ENCODE data around the gene LAMA4.
A peak's percentile ranks its signal among the peaks of the same experiment; 100 is the strongest.

Gene LAMA4

DNA sequence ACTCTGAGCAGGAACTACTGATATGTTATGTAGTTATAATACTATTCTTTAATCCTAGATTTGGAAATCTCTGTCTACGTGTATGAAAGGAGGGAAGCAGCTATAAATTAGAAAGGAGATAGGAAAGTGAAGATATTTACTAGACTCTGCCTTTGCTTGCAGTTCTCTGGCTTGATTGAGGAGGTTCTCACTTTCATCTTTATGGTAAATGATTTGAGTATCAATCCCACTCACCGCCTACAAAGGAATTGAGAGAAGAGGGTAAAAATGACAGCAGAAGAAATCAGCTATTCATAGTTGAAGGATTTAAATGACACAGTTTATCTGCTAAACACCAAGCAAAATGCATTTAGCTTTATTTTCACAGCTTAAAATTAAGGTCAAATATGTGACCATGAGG is 99.7 kb downstream of the LAMA4 start:
- DNase-seq, result no peak

GRCh38 chr6:112153926-112154607 is 100.3 kb downstream of the LAMA4 start:
- no peak for DNase-seq

DNA sequence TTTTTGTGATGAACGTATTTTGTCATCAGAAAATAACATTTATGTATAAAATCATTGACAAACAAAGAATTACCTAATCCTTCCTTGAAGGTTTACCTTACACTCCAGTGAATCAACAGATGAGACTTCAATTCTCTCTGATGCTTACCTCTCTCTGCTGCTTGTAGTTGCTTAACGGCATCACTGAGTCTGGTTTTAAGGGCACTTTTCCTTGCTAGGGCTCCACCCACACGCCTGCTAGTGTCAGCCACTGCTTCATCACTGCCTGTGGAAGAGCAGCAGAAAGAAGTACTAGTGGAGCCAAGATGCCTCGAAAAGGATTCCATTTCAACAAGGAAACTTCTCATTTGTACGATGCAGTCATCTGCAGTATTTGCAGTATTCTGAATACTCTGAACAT is 104.0 kb downstream of the LAMA4 start:
- no peak for DNase-seq

DNA sequence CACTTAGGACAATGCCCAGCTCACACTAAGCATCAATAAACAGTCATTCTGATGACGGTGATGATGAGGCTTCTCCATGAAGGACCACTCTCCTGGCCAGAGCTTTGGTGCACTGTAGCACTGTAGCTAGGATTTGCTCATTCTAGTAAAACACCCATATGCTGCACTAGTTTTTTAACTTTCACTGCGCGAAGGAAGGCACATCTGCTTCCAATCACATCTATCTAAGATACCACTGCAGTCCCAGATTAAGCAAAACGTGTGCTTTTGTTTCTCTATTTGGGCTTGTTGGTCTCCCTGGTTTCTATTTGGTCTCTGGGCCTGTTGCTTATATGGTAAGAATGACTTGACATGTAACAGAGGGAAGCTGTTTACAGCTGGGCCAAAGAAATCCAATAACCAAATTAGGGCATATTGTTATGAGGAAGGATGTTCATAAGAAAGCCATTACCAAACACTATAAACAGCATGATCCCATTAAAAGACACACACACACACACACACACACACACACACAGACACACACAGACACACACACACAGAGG is 104.6 kb downstream of the LAMA4 start:
- DNase-seq, result no peak

GRCh38 chr6:112149236-112149635 is 105.1 kb downstream of the LAMA4 start:
- DNase-seq, result no peak

- DNase-seq, result no peak
Measured at GRCh38 chr6:112148103-112148502, 106.3 kb downstream of the LAMA4 start.

GRCh38 chr6:112145080-112145573 is 109.2 kb downstream of the LAMA4 start:
- no peak for DNase-seq

- no peak for DNase-seq
Measured at GRCh38 chr6:112144145-112144926, 110.0 kb downstream of the LAMA4 start.

DNA sequence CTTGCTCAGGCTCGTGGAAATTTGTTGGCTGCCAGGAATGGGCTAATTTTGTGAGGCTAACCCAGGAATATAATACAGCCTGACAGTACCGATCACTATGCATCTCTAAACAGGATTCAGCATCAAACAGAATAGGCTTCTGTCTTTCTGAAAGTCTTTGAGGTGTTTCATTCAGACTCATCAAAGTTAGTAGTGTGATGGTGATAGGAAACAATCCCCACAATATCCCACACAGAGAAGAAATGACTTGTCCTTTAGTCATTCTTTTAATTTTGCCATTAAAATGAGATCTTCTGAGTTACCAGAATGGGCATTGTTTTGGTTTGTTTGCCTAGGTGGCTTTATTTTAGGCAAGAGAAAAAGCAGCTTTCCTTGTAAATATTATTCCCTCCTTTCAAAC is 112.7 kb downstream of the LAMA4 start:
- no peak for DNase-seq

DNA sequence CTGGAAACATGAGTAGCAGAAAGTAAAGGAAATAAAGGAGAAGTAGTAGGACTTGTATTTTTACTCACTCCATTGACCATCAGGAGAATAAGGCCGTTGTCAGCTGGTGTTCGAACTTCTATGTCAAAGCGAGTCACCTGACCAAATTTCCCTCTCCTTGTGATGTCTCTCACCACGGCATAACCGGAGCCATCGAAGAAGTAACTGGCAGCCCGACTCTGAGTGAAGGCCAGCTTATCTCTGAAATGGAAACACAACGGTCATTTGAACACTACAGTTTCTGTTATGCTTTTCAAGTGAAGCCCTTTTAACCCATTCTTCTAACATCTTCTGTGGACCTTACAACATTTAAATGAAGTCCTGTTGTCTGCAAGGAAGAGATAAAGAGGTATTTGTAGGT is 115.3 kb downstream of the LAMA4 start:
- DNase-seq, result no peak

DNA sequence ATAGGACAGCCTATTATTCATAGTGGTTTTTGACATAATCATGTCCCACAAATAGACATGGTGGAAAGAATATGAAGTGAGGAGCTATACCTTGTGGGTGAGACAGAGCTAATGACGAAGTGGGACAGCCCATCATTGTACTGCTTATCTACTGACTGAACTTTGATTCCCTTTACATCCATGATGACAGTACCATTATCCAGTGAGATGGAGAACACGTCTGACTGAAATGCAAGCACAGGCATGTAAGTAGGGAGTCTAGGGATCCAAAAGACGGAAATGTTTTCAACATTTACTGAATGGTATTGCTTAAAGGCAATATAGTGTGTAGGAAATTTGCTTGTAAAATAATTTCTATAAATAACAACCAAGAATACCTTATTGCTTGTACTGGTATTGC is 123.5 kb downstream of the LAMA4 start:
- DNase-seq, result no peak

DNA sequence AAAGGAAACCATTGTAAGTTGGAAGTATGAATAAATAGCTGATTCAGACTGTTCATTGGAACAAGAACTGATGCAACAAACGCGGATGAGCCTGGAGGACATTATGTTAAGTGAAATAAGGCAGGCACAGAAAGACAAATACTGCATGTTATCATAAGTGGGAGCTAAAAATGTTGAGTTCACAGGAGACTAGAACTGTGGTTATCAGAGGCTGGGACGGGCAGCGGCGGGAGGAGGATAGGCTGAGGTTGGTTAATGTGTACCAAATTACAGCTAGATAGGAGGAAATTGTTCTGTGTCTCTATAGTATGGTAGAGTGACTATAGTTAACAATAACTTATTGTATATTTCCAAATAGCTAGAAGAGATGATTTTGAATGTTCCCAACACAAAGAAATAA is 126.2 kb downstream of the LAMA4 start:
- DNase-seq, result no peak

DNA sequence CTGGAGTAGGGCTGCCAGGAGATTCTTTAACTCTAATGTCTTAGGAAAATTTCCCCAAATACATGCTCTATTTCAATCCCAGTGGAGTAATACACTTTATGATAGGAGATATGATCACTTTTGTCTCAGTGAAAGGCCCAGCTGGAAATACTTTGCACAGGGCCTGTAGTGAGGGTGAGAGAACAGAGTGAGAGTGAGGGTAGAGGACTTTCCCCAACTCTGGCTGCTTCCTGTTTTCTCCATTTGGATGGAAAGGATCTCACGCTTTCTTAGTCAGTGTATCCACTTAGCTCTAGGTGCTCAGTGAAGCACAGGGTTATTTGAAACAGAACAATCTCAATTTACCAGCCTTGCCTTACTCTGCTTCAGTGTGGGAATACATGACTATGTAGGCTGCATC is 130.4 kb downstream of the LAMA4 start:
- no peak for DNase-seq

GRCh38 chr6:112122756-112123155 is 131.6 kb downstream of the LAMA4 start:
- no peak for DNase-seq

DNA sequence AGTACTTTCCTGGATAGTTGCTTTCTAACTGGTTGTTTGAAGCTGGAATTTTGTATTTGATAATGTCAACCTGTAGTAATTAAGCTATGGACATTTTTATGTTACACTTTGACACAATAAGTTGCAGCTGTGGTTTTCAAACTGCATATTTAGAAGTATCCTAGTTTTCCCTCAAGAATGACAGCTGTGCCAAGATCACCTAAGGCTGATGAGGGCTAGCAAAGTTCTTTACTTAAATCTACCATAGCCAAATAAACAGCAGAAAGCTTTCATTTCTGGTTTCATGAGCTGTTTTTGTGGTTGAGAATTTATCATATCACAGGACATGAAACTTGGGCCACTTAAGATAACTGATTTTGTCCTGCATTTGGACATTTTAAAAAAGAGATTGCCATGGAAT is 136.3 kb downstream of the LAMA4 start:
- no peak for DNase-seq

DNA sequence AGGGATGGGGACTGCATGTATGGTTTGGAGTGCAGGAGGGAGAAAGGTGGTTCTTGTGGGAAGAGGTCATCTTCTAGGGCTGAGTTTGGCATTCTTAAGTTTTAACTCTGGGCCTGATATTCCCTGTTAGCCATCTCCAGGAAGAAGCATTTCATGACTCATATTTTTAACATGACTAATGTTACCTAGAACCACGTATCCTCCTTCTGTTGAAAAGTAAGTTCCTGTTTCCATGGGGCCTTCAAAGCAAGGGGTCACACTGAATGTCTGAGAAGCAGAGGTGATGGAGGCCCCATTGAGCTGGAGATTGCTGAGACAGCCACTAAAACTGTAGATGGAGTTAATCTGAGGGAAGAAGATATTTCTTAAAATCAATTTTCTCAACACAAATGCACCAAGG is 136.8 kb downstream of the LAMA4 start:
- DNase-seq, result no peak

DNA sequence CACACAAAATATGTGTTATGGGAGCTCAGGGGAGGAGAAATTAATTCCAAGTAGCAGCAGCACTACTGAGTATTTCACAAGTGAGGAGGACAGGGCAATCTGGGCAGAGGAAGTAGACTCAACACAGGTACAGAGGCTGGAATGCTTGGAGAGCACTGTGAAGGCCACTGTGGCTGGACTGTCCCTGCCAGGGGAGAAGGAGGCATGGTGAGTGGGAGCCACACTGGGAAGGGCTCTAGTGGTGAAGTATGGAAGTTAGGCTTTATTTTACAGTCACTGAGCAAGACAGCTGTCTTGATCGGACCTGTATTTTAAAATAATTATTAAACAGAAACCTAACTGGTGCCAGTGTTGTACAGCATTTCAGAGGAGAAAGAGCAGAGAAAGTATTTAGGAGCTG is 138.1 kb downstream of the LAMA4 start:
- no peak for DNase-seq

- no peak for DNase-seq
Measured at GRCh38 chr6:112114577-112115223, 139.7 kb downstream of the LAMA4 start.

DNA sequence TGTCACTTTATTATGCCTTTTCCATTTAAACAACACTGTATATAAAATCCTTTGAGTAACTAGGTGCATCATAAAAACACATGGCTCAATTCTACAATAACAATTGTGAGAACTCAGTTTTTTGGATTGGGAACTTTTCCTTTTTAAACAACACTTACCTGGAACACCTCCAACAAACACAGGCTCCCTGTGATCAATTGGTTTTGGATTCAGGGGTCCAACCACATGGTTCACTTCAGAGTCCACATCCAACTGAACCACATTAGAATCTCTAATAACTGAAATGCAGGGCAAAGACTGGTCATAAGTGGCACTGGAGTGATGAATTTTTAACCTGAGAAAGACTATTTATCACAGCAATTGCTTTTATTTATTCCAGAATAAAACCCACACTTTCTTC is 140.4 kb downstream of the LAMA4 start:
- no peak for DNase-seq

GRCh38 chr6:112113431-112113830 is 140.9 kb downstream of the LAMA4 start:
- DNase-seq, result peak in 1 of 56 donors; percentile 12

DNA sequence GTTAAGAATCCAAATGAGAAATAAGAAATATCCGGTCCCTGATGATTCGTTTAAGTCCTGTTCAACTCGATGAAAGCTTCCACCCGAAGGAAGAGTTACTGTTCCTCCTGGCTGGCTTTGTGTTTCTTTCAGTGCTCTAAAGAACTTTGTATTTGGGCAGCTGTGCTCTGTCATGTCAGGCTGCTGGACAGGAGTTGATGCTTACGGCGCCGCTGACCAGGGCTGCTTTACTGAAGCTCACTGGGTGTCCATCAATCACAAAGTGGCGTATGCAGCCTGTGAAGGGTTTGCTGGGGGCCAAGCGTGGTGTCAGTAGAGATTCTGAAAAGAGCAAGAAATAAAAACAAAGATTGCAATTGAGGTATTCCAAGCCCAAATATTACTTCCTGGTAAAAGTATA is 145.1 kb downstream of the LAMA4 start:
- DNase-seq, result peak in 1 of 56 donors; percentile 2

DNA sequence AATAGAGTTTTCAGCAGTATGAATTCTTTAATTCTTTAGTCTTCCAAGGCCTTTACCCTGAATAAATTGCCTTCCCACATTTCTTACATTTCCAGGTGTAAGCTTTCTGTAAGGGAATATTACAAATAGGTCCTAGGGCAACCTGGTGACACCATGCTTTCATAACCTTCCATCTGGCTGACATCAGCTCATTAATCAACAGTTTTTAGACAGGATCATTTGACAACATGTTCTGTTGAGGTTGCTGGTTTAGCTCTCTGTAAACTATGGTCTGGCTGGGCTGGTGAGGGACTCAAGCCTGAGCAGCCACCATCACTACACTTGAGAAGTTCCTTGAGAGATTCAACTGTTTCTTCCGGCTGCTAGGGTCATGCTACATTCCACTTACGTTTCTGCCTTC is 147.8 kb downstream of the LAMA4 start:
- no peak for DNase-seq

Data from amygdala (tissue), 56 donors.